Neural progenitor cell (in vitro differentiated cells): ENCODE results near the gene WEE2. TPM values are rescaled to one million over a fixed set of nuclear protein-coding genes. Genes with fewer than 3 reads are reported as not detected.

Source experiments
- DNase-seq: peaks from one replicate; pipeline ENCODE4 v3.0.0-alpha.2; 2016; ENCODE audit warnings: low spot score
- H2AFZ ChIP-seq: fragments of 200-600 bp; sonication (generic); replicated peaks from 2 replicates; pipeline ENCODE4 v1.6.1; 2016; ENCODE audit warnings: antibody characterized with exemption
- H3F3A ChIP-seq: fragments of 200-600 bp; sonication (generic); 2 replicates; pipeline ENCODE4 v1.6.1; 2016; ENCODE audit warnings: antibody characterized with exemption, low read depth
- H3K27ac ChIP-seq: fragments of 200-600 bp; sonication (generic); 2 replicates; pipeline ENCODE4 v1.5.1; 2016; ENCODE audit warnings: mild to moderate bottlenecking
- H3K27me3 ChIP-seq: fragments of 200-600 bp; sonication (generic); 2 replicates; pipeline ENCODE4 v1.6.1; 2016; ENCODE audit warnings: mild to moderate bottlenecking, moderate library complexity
- H3K36me3 ChIP-seq: fragments of 200-600 bp; sonication (generic); 2 replicates; pipeline ENCODE4 v1.5.1; 2016
- H3K4me1 ChIP-seq: fragments of 200-600 bp; sonication (generic); 2 replicates; pipeline ENCODE4 v1.6.1; 2016; ENCODE audit warnings: mixed run types
- H3K4me2 ChIP-seq: fragments of 200-600 bp; sonication (generic); 2 replicates; pipeline ENCODE4 v1.6.1; 2016
- H3K4me3 ChIP-seq: fragments of 200-600 bp; sonication (generic); 2 replicates; pipeline ENCODE4 v1.5.1; 2016
- H3K79me2 ChIP-seq: fragments of 200-600 bp; sonication (generic); 2 replicates; pipeline ENCODE4 v1.6.1; 2016; ENCODE audit warnings: low read depth
- H3K9ac ChIP-seq: fragments of 200-600 bp; sonication (generic); 2 replicates; pipeline ENCODE4 v1.6.1; 2016
- H3K9me3 ChIP-seq: fragments of 200-600 bp; sonication (generic); 2 replicates; pipeline ENCODE4 v1.5.1; 2016; ENCODE audit warnings: low read depth
- H4K20me1 ChIP-seq: fragments of 200-600 bp; sonication (generic); 2 replicates; pipeline ENCODE4 v1.6.1; 2016; ENCODE audit warnings: low read depth
- H3K27ac Mint-ChIP-seq: 3 replicates; pipeline ENCODE4 v1.8.0; 2021; ENCODE audit warnings: mixed read lengths
- H3K27me3 Mint-ChIP-seq: 2 replicates; pipeline ENCODE4 v1.8.0; 2022; ENCODE audit warnings: low read depth, mild to moderate bottlenecking, inconsistent platforms, moderate library complexity, mixed read lengths; ENCODE audit not compliant: insufficient read depth
- H3K36me3 Mint-ChIP-seq: 3 replicates; pipeline ENCODE4 v1.8.0; 2021; ENCODE audit warnings: mixed read lengths
- H3K4me1 Mint-ChIP-seq: 3 replicates; pipeline ENCODE4 v1.8.0; 2021; ENCODE audit warnings: mixed read lengths
- H3K4me3 Mint-ChIP-seq: 3 replicates; pipeline ENCODE4 v1.8.0; 2021; ENCODE audit warnings: mild to moderate bottlenecking, moderate library complexity, mixed read lengths
- H3K9me3 Mint-ChIP-seq: 3 replicates; pipeline ENCODE4 v1.8.0; 2020; ENCODE audit warnings: mixed read lengths
- EZH2 ChIP-seq: fragments of 200-600 bp; sonication (generic); IDR thresholded peaks from 2 replicates; pipeline ENCODE4 v1.6.1; 2017; ENCODE audit warnings: antibody characterized with exemption, mild to moderate bottlenecking, moderate library complexity
- EZH2phosphoT487 ChIP-seq: fragments of 200-600 bp; sonication (generic); IDR thresholded peaks from 2 replicates; pipeline ENCODE4 v1.6.1; 2017; ENCODE audit warnings: antibody characterized with exemption
- total RNA-seq: library from RNA; depleted of rRNA; stranded (reverse); fragments of >200 nt; gene quantifications from 2 replicates; pipeline ENCODE4 v1.2.3, GENCODE V29; 2015; ENCODE audit warnings: low replicate concordance
- TF ChIP-seq, protein P1 (sequence below): fragments of 200-600 bp; sonication (generic); IDR thresholded peaks from 2 replicates; pipeline ENCODE4 v1.5.1; 2017; ENCODE audit warnings: antibody characterized with exemption, mild to moderate bottlenecking

WEE2 gene
- total RNA-seq, 1 donor from 2014 or later = not detected

DNA sequence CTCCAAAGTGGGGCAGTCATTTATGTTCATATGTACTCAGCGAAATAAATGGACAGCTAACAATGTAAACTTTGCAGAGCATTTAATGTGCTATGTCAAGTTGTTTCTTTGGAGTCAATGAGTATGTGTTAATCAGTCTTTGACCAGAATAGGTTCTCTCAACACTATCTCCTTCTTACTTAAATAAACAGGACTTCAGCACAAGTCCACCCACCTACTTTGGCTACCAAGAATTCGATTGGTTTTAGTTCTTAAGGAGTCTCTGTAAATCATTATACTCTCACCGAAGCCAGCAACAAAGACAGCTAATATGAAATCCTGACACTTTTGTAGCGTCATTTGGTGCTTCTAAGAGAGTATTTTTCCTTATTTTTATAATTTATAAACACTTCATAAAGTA is 6.9 kb downstream of the WEE2 start:
- TF ChIP-seq, protein P1, sequence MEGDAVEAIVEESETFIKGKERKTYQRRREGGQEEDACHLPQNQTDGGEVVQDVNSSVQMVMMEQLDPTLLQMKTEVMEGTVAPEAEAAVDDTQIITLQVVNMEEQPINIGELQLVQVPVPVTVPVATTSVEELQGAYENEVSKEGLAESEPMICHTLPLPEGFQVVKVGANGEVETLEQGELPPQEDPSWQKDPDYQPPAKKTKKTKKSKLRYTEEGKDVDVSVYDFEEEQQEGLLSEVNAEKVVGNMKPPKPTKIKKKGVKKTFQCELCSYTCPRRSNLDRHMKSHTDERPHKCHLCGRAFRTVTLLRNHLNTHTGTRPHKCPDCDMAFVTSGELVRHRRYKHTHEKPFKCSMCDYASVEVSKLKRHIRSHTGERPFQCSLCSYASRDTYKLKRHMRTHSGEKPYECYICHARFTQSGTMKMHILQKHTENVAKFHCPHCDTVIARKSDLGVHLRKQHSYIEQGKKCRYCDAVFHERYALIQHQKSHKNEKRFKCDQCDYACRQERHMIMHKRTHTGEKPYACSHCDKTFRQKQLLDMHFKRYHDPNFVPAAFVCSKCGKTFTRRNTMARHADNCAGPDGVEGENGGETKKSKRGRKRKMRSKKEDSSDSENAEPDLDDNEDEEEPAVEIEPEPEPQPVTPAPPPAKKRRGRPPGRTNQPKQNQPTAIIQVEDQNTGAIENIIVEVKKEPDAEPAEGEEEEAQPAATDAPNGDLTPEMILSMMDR = no peak
- TF ChIP-seq EZH2 (no peak), EZH2phosphoT487 (no peak)
- H3K4me2 ChIP-seq = no peak overlapping the region
- no peak overlapping the region for H3K27ac Mint-ChIP-seq
- H3K79me2 ChIP-seq = no peaks in the 10 kb centered on the region
- H3K9me3 ChIP-seq = no peaks in the 10 kb centered on the region
- no peaks in the 10 kb centered on the region for H3K27me3 ChIP-seq
- no peaks in the 10 kb centered on the region for H3K36me3 ChIP-seq
- no peaks in the 10 kb centered on the region for H3K27me3 Mint-ChIP-seq
- H3K4me3 ChIP-seq = no peak overlapping the region
- no peaks in the 10 kb centered on the region for H3K9me3 Mint-ChIP-seq
- no peaks in the 10 kb centered on the region for H3F3A ChIP-seq
- no peaks in the 10 kb centered on the region for H3K36me3 Mint-ChIP-seq
- no peak overlapping the region for H3K4me3 Mint-ChIP-seq
- no peak overlapping the region for H3K9ac ChIP-seq
- H3K27ac ChIP-seq = no peak overlapping the region
- DNase-seq = no peak
- H3K4me1 ChIP-seq = peaks cover 3% of the 10 kb centered on the region
- H4K20me1 ChIP-seq = no peaks in the 10 kb centered on the region
- H3K4me1 Mint-ChIP-seq = no peaks in the 10 kb centered on the region
- H2AFZ ChIP-seq = no peak overlapping the region

DNA sequence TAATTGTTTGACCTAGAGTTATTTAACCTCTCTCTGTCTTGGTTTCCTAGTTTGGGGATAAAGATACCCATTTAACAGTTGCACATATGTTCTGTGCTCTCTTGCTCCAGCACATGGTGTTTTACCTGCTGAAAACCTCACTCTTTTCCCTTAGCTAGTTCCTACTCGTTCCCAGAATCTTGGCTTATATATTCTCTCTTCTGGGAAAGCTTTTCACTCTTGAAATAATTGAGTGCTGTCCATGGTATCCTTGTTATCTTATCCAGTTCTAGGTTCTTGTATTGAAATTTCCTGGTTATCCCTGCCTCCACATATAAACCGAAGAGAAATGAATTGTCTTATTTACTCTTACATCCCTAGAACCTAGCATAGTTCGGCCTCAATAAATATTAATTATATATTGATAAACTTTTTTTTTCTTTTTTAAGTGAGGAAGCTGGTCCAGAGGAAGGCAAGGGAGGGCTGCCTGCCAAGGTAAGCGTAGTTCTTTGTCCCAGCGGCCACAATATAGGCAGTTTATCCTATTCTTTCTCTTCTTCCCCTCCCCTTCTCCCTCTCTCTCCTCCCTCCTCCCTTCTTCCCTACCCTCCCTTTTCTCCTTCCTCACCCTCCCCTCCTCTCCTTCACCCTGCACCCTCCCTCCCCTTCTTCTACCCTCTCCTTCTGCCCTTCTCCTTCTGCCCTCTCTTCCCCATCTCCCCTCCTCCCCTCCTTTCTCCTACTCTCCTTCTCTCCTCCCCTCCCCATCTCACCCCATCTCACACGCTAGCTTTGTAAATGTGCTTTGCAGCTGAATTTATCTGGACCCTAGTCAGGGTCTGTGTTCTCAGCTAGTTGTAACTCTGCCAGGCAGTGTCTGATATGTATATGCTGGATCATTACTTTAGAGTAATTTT is 7.9 kb downstream of the WEE2 start:
- TF ChIP-seq EZH2 = no peak
- H4K20me1 ChIP-seq = no peaks in the 10 kb centered on the region
- H3K4me1 ChIP-seq = peaks cover 3% of the 10 kb centered on the region
- H3K9ac ChIP-seq = no peak overlapping the region
- no peak overlapping the region for H2AFZ ChIP-seq
- no peak overlapping the region for H3K27ac ChIP-seq
- no peak for DNase-seq
- no peaks in the 10 kb centered on the region for H3K9me3 Mint-ChIP-seq
- H3K27me3 ChIP-seq = no peaks in the 10 kb centered on the region
- no peaks in the 10 kb centered on the region for H3K36me3 Mint-ChIP-seq
- no peaks in the 10 kb centered on the region for H3K36me3 ChIP-seq
- no peak overlapping the region for H3K4me2 ChIP-seq
- no peak overlapping the region for H3K27ac Mint-ChIP-seq
- H3K79me2 ChIP-seq = no peaks in the 10 kb centered on the region
- no peaks in the 10 kb centered on the region for H3K4me1 Mint-ChIP-seq
- H3K4me3 ChIP-seq = no peak overlapping the region
- H3F3A ChIP-seq = no peaks in the 10 kb centered on the region
- no peak overlapping the region for H3K4me3 Mint-ChIP-seq
- H3K27me3 Mint-ChIP-seq = no peaks in the 10 kb centered on the region
- no peaks in the 10 kb centered on the region for H3K9me3 ChIP-seq

DNA sequence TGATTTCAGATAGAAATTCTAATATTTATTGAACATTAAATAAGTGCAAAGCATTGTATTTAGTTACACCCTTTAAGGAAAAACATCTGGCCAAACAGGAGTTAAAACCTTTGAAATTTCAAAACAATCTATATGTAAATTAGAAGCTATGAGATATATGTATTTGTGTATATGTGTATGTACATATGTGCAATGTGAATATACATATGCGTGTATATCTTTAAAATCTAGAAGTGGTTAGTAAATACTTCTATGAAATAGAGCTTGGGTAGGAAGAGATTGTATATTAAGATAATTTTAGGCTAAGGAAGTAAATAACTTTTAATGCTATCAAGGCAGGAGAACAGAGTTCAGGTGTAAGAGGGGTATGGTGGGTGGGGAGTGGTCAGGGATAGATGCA is 9.3 kb downstream of the WEE2 start:
- Histone ChIP-seq H3K9me3 (no peaks in the 10 kb centered on the region), H3K4me1 (peaks cover 3% of the 10 kb centered on the region), H2AFZ (no peak overlapping the region), H4K20me1 (no peaks in the 10 kb centered on the region), H3K27ac (no peak overlapping the region), H3K4me2 (no peak overlapping the region), H3K4me3 (no peak overlapping the region), H3F3A (no peaks in the 10 kb centered on the region), H3K36me3 (no peaks in the 10 kb centered on the region), H3K27me3 (no peaks in the 10 kb centered on the region), H3K9ac (no peak overlapping the region), H3K79me2 (no peaks in the 10 kb centered on the region)
- no peak for DNase-seq
- H3K27ac Mint-ChIP-seq = no peak overlapping the region
- H3K27me3 Mint-ChIP-seq = no peaks in the 10 kb centered on the region
- no peak overlapping the region for H3K4me3 Mint-ChIP-seq
- no peaks in the 10 kb centered on the region for H3K4me1 Mint-ChIP-seq
- no peaks in the 10 kb centered on the region for H3K36me3 Mint-ChIP-seq
- no peaks in the 10 kb centered on the region for H3K9me3 Mint-ChIP-seq
- TF ChIP-seq EZH2 (no peak), EZH2phosphoT487 (no peak)
- TF ChIP-seq, protein P1 = no peak

DNA sequence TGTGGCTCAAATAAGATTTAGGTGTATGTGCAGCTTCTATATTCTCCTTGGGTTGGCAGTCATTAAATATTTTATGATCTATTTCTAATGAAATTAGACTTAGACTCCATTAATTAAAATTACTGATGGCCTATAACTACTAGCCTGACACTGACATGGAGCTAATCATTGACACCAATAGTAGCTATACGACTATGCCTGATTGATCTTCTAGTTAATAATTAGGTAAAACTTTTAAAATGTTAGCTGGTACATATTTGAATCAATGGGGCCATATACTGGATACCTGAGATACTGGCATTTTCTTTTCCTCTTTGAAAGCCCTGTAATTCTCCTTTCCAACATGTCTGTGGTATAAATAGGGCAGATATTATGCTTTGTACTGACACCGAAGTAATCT is 14.4 kb downstream of the WEE2 start:
- H3K4me2 ChIP-seq = no peak overlapping the region
- no peak overlapping the region for H3K4me3 Mint-ChIP-seq

More for the DNA sequence above, 14.4 kb downstream of the WEE2 start:
- no peaks in the 10 kb centered on the region for H3K79me2 ChIP-seq
- no peak for DNase-seq
- no peaks in the 10 kb centered on the region for H3F3A ChIP-seq
- H3K27me3 ChIP-seq = no peaks in the 10 kb centered on the region
- no peaks in the 10 kb centered on the region for H3K27me3 Mint-ChIP-seq
- no peak overlapping the region for H3K4me3 ChIP-seq
- H2AFZ ChIP-seq = no peak overlapping the region
- peaks cover 5% of the 10 kb centered on the region for H3K4me1 Mint-ChIP-seq
- H3K36me3 ChIP-seq = no peaks in the 10 kb centered on the region
- no peak overlapping the region for H3K27ac Mint-ChIP-seq
- TF ChIP-seq, protein P1 = no peak
- no peak for TF ChIP-seq EZH2phosphoT487
- TF ChIP-seq EZH2 = no peak
- no peaks in the 10 kb centered on the region for H3K36me3 Mint-ChIP-seq
- no peaks in the 10 kb centered on the region for H3K9me3 Mint-ChIP-seq
- H4K20me1 ChIP-seq = no peaks in the 10 kb centered on the region
- H3K9me3 ChIP-seq = no peaks in the 10 kb centered on the region
- H3K9ac ChIP-seq = no peak overlapping the region
- no peaks in the 10 kb centered on the region for H3K4me1 ChIP-seq
- H3K27ac ChIP-seq = no peak overlapping the region
